ENCODE measurements around the gene CCER1. TPM values are rescaled to one million over a fixed set of nuclear protein-coding genes. Genes with fewer than 3 reads are reported as not detected.
"Not testable (repeated sequence)": the region's sequence is repeated elsewhere in the genome, so short reads cannot be mapped to it uniquely, and the experiment has no call there.

The CCER1 gene, protein sequence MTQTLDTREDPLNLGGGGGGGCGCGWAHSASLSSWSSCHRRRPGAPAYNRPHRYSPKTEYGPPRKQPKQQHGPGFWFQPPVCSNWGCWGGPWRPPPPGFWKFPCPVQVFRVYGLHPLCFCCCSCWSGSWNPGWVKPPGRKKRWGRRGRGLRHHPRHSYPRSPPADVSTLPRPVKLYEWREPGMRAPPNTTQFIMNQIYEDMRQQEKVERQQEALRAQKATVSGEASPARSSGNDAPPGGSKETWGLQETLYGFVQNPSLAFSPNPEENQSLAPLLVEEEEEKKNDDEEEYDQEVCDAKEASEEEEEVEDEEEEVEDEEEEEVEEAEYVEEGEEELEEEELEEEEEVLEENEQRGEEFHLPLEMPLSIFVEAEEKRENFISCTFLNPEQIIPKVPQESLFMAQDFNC
- polyA plus RNA-seq (ENCODE audit: insufficient read length) = not detected

- DNase-seq = no peak
Measured at GRCh38 chr12:90954921-90955320, at the start of gene CCER1. Gene CCER1 (minus strand): TSS chr12:90955176. CDS start chr12:90954742, 434 bp downstream.

DNA sequence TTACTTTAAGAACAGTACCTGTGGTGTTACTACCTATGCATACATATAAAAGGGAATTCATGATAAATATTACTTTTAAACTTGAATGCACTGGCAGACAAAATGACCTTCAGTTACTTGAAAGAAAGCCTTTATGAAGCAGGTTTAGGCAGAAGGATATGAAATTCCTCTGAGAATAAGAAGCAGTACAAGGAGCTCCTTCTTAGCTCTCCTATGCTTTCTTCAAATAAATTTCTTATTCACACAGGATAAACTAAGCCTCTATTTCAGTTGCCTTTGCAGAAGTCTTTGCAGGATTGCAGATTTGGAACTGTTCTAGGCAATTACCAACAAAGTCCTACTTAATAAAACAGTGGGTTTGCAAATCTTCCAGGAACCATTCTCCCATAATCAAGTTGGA is 48.8 kb upstream of the CCER1 start:
- DNase-seq = no peak

DNA sequence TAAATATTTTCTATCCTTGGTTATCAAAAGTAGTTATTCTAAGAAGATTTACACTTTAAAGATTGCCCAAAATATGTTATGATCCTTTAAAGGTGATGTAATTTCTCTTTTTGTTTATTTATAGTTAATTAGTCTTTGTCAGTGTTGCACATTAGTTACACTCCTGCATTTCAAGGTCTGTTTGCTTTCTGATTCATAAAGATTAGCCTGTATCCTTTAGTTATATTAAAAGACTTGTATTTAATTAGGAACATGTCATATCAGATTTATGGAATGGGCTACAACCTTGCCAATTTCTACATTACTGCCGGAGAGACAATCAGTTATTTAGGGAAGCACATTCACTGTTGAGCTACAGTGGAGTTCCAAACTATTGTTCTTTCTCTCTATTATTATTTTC is 46.3 kb upstream of the CCER1 start:
- no peak for DNase-seq

GRCh38 chr12:90999966-91000365 is 45.0 kb upstream of the CCER1 start:
- DNase-seq = no peak

GRCh38 chr12:90999527-90999926 is 44.6 kb upstream of the CCER1 start:
- no peak for DNase-seq

DNA sequence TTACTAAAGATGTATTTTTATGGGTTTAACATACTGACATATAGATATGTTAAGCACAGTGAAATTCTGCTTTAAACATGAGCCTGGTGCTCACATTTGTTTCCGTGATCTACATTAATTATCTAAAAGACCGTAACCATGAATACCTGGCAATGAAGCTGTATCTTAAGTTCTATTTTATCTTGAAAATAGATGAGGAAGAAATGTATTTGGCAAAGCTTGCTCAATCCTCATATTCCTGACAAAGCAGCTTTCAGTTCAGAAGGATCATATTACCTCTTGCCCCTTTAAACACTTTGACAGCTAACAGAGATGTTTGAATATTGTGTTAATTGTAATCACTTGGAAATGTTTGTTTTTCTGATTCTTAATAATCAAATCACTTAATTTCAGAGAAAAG is 40.0 kb upstream of the CCER1 start:
- DNase-seq = peak; percentile 17

DNA sequence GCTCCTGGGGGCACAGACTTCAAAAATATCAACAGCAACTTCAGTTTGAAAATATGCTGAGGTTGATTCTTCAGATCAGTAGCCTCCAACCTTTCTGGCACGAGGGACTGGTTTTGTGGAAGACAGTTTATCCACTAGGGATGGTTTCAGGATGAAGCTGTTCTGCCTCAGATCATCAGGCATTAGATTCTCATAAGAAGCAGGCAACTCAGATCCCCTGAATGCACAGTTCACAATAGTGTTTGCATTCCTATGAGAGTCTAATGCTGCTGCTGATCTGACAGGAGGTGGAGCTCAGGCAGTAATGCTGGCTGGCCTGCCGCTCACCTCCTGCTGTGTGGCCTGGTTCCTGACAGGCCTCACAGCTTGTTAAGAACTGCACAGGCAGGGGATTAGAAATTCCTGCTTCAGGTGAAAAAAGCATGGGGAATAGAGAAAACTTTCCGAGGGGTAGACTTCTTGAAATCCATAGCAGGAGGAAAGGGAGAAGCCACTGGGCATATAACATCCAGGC is 37.0 kb upstream of the CCER1 start:
- no peak for DNase-seq

- peak; percentile 25 for DNase-seq
Measured at GRCh38 chr12:90990611-90991010, 35.6 kb upstream of the CCER1 start.

- peak; percentile 71 for DNase-seq
Measured at GRCh38 chr12:90989686-90990111, 34.7 kb upstream of the CCER1 start.

DNA sequence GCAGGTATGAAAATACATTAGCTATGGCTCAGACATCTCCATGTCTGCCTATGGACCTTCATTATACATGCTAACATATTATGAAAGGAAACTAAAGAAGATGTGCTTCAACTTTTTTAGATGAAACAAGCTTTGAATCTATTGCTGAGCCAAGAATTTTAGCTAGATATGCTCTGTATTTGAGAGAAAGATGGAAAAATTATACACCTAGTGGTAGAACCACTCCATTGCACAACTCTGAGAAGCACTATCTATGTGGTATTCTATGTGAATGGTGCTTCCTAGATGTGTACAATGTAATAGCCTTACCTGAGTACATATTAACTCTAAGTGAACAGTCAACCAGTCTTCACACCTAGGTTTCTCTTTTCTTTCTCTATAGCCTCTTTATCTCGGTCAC is 32.5 kb upstream of the CCER1 start:
- DNase-seq = no peak

DNA sequence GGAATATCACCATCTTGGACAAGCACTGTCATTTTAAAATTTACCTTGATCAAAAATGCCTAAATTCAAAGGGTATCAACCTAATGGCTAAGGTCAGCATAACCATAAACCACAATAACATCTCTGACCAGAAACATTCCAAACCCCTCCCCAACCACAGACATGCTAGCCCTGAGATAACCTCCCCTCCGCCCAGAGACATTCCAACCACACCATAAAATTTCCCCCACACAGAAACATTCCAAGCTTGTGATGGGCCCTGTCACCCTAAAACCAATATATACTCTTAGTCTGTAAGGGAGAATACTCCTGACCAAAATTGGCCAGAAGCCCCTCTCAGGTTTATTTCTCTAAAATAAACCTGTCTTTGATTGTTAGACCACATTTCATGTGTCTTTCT is 32.1 kb upstream of the CCER1 start:
- DNase-seq = no peak

DNA sequence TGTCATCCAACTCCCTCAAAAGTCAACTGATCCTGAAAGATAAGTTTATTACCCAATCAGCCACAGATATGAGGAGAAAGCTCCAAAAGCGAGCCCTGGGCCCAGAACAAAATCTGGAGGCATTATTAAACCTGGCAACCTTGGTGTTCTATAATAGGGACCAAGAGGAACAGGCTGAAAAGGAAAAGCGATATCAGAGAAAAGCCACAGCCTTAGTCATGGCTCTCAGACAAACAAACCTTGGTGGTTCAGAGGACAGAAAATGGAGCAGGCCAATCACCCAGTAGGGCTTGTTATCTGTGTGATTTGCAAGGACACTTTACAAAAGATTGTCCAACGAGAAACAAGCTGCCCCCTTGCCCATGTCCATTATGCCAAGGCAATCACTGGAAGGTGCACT is 30.4 kb upstream of the CCER1 start:
- not testable (repeated sequence) for DNase-seq

DNA sequence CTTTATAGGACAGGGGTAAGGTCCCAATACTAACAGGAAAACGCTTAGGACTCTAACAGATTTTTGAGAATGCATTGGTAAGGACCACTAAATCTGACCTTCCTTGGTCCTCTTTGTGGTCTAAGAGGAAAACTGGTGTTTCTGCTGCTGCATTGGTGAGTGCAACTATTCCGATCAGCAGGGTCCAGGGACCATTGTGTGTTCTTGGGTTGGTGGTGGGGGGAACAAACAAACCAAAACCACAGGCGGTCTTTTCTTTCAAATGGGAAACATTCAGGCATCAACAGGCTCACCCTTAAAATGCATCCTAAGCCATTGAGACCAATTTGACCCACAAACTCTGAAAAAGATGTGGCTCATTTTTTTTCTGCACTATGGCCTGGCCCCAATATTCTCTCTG is 29.1 kb upstream of the CCER1 start:
- DNase-seq = no peak

GRCh38 chr12:90982170-90982569 is 27.2 kb upstream of the CCER1 start:
- no peak for DNase-seq

DNA sequence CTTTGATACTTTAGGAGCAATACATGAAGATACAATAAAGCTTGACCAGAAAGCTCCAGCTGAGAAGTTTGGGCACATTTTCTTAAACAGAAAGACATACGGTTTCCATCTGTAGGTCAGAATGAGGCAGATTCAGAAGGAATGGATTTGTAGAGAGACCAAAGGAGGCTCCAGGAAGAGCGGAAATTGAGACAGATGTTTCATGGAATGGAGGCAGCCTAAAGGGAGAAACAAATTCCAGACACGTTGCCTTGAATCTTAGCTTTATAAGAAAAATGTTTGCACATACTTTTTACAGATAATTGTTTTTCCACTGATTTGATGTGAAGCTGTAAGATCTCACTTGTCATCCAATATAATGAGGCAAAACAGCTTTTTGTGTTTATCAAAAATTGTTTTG is 25.0 kb upstream of the CCER1 start:
- DNase-seq = peak; percentile 76

DNA sequence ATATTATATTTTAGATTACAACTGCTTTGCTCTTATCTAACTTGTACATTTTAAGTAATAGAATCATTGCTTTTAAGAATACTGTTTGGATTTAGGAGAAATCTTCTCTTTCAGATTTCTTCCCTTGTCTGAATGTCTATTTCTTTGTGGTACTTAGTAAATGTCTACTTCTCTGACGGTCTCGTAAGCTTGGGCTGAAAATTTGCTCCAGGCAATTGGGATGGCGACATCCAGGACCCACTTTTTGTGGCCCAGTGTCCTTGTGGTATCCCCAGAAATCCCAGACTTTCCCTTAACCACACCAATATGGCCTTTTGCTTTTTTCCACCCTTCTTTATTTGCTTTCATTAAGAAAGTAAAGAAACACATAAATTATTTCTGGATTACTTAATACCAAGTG is 24.0 kb upstream of the CCER1 start:
- no peak for DNase-seq

GRCh38 chr12:90978117-90978770 is 23.3 kb upstream of the CCER1 start:
- DNase-seq = peak; percentile 64

DNA sequence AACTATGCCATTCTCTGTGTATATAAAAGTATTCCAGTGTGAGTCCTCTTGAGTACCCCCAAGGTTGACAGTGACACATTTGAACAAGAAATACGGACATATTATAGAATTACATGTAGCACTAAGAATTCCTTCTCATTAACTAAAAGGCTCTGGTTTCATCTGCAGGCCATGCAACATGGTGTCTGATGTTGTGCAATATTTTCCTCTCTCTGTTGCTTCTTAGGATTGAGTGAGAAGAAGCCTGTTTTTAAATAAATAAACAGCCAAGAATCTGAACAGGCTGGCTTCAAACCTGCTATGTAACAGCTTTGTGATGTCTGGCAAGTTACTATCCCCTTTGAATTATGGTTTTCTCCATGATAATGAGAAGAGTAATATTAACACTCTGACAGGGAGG is 22.2 kb upstream of the CCER1 start:
- no peak for DNase-seq

DNA sequence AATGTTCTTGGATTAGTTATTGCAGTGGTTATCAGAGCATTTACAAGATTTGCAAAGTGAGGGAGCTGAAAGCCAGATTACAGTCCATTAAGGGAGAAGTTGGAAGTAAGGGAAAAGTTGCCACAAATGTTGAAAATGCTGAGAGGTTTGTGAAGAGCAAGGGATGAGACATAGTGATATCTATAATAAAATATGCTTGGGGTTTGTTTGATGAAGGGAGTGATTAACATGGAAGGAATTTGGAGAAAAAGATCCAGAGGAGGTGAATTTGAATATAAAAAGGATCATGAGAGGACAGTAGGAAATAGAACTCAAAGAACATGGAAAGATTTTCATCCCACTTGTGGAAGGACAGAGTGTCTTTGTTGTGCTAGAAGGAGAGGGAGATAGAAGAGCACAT is 19.3 kb upstream of the CCER1 start:
- no peak for DNase-seq

DNA sequence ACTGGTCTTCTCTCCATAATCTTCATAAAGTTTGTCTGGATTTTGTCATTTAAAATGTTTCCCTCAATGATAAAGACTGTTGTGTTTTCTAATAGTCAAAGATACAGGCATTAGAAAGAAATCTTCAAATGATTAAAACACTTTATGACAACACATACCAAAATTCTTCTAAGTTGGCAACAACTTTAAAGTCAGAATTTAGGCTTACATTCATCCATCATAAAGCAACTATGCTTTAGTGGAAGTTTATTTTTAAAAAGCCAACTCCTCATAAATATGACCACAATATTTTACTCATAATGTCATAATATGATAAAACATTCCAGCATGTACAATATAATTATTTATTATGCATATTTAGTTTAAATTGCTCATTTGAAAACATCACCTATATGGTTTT is 17.2 kb upstream of the CCER1 start:
- no peak for DNase-seq

GRCh38 chr12:90970911-90971310 is 15.9 kb upstream of the CCER1 start:
- no peak for DNase-seq

DNA sequence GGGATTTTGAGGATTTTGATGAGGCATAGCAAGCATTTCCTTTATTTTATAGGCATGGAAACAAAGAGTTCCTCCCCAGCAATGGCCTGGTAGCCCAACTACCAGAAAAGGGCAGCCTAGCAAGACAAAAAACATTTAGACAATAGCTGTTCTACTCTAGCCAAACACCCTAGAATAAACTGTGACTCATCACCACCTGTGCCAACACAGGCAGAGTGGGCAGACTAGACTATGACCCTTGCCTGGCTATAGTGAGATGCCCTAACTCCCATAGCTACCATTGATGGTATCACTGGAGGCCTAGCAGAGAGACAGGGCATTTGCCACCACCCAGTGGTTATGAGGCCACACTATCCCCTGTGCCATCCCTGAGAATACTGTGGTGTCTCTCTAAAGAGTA is 15.5 kb upstream of the CCER1 start:
- DNase-seq = no peak

DNA sequence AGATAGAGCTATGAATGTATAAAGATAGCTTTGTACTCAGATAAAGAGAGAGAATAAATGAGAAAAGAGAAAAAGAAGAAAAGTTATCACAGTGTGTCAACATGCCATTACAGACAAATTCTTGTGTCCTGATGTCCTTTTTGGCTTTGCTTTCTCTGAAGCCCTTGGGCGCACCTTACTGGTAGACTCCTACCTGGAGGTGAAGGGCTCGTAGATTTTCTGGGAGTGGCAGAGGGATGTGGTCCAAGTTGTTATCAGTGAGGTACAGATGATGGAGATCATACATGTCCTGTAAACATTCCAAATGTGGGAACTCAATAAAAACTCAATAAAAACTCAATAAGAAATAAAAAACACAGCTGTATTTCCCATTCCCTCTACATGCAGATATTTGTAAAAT is 14.9 kb upstream of the CCER1 start:
- no peak for DNase-seq

DNA sequence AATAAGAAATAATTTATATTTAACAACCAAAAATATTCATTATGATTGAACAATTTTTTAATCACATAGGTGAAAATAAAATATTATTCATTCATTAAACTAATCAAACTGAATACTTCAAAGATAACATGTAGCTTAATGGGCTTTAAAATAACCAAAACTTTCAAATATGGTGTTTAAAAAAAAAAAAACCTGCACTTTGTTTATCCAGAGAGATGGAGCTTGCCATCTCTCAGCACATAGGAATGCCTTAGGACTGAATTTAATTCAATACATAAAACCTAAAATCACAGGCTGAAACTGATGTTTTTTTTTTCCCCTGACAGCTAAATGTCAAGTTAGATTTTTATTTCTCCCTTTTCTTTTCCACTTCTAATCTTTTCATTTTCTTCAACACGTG is 14.4 kb upstream of the CCER1 start:
- DNase-seq = no peak
